ENCODE data around the gene MPEG1.

Gene MPEG1

GRCh38 chr11:59247531-59248227 lies 35.0 kb upstream of the MPEG1 start:
- Histone ChIP-seq H3K9me3 (ENCODE audit: insufficient read depth, low read depth, low read length) (no peaks in the 10 kb centered on the region), H3K27me3 (ENCODE audit: insufficient read depth, low read length, poor library complexity, severe bottlenecking) (no peaks in the 10 kb centered on the region), H3K36me3 (ENCODE audit: insufficient read depth, low read length) (no peaks in the 10 kb centered on the region), H3K9me2 (replicated peaks; ENCODE audit: low read depth, low read length) (no peaks in the 10 kb centered on the region), H3K79me2 (ENCODE audit: insufficient read depth, low read length) (no peaks in the 10 kb centered on the region), H3K9ac (ENCODE audit: low read depth, low read length, poor library complexity, severe bottlenecking) (no peak overlapping the region), H3K4me2 (ENCODE audit: low read depth, low read length, poor library complexity, severe bottlenecking) (no peak overlapping the region), H2AFZ (ENCODE audit: low read length) (no peak overlapping the region), H3K4me3 (ENCODE audit: low read length, poor library complexity, severe bottlenecking) (no peak overlapping the region), H3K4me1 (ENCODE audit: insufficient read depth, low read length, poor library complexity, severe bottlenecking) (no peaks in the 10 kb centered on the region), H3F3A (ENCODE audit: low read depth) (no peaks in the 10 kb centered on the region), H4K20me1 (ENCODE audit: insufficient read depth, low read length, poor library complexity, severe bottlenecking) (no peaks in the 10 kb centered on the region)
- TF ChIP-seq EZH2phosphoT487 (IDR thresholded peaks at IDR 0.05; ENCODE audit: borderline replicate concordance) (no peak), CTCF (conservative IDR thresholded peaks at IDR 0.05; ENCODE audit: low read length) (no peak)

DNA sequence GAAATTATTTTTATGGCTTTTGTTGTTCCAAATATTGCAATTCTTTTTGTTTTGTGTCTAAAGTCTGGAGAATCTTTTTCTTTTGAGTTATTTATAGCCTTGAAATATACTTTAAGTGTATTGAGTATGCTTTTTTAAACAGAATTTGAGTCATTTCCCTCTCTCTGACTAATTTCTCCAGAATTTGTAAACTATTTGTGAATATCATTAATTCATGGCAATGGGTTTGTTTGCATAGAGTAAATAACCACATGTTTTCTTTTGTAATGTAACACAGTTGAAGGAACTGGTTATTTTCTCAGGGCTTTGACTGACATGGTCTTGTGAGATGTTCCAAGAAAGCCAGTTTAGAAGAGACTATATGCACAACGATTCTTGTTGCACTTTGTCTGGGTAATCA lies 30.9 kb upstream of the MPEG1 start:
- no peak overlapping the region for H2AFZ ChIP-seq (ENCODE audit: low read length)
- H3K4me2 ChIP-seq (ENCODE audit: low read depth, low read length, poor library complexity, severe bottlenecking) = no peak overlapping the region

DNA sequence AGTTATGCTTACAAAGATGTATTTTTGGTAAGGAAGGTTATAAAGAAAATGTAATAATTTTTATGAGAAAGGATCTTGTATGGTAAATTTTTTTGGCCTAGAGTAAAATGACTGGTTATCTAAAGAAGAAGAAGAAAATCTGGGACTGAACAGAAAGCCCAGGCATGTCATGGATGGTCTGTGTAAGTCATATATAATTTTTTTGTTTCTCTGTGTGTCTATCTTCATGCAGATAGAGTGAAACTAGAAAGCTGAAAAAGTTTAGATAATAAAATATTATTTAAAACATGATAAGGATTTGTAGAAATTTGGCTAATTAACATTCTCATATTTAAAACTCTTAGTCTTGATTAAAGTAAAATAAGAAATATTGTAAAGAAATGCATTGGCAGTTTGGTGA lies 27.6 kb upstream of the MPEG1 start:
- H3K9me3 ChIP-seq (ENCODE audit: insufficient read depth, low read depth, low read length) = peaks cover 3% of the 10 kb centered on the region; the same call in 1 of the 2 replicates
- H3F3A ChIP-seq (ENCODE audit: low read depth) = no peaks in the 10 kb centered on the region
- no peak overlapping the region for H3K4me3 ChIP-seq (ENCODE audit: low read length, poor library complexity, severe bottlenecking)
- no peak overlapping the region for H3K9ac ChIP-seq (ENCODE audit: low read depth, low read length, poor library complexity, severe bottlenecking)
- no peaks in the 10 kb centered on the region for H3K79me2 ChIP-seq (ENCODE audit: insufficient read depth, low read length)
- no peaks in the 10 kb centered on the region for H3K9me2 ChIP-seq (replicated peaks; ENCODE audit: low read depth, low read length)
- no peaks in the 10 kb centered on the region for H3K36me3 ChIP-seq (ENCODE audit: insufficient read depth, low read length)
- no peak for TF ChIP-seq CTCF (conservative IDR thresholded peaks at IDR 0.05; ENCODE audit: low read length)
- no peak for TF ChIP-seq EZH2phosphoT487 (IDR thresholded peaks at IDR 0.05; ENCODE audit: borderline replicate concordance)
- H3K4me1 ChIP-seq (ENCODE audit: insufficient read depth, low read length, poor library complexity, severe bottlenecking) = no peaks in the 10 kb centered on the region
- no peak overlapping the region for H2AFZ ChIP-seq (ENCODE audit: low read length)
- H4K20me1 ChIP-seq (ENCODE audit: insufficient read depth, low read length, poor library complexity, severe bottlenecking) = no peaks in the 10 kb centered on the region
- H3K4me2 ChIP-seq (ENCODE audit: low read depth, low read length, poor library complexity, severe bottlenecking) = no peak overlapping the region
- H3K27me3 ChIP-seq (ENCODE audit: insufficient read depth, low read length, poor library complexity, severe bottlenecking) = no peaks in the 10 kb centered on the region

More for the DNA sequence above, 30.9 kb upstream of the MPEG1 start:
- H3K9ac ChIP-seq (ENCODE audit: low read depth, low read length, poor library complexity, severe bottlenecking) = no peak overlapping the region
- no peaks in the 10 kb centered on the region for H3K27me3 ChIP-seq (ENCODE audit: insufficient read depth, low read length, poor library complexity, severe bottlenecking)
- H3K4me1 ChIP-seq (ENCODE audit: insufficient read depth, low read length, poor library complexity, severe bottlenecking) = no peaks in the 10 kb centered on the region
- no peaks in the 10 kb centered on the region for H3F3A ChIP-seq (ENCODE audit: low read depth)
- no peaks in the 10 kb centered on the region for H4K20me1 ChIP-seq (ENCODE audit: insufficient read depth, low read length, poor library complexity, severe bottlenecking)
- no peak overlapping the region for H3K4me3 ChIP-seq (ENCODE audit: low read length, poor library complexity, severe bottlenecking)
- TF ChIP-seq CTCF (conservative IDR thresholded peaks at IDR 0.05; ENCODE audit: low read length) = no peak
- TF ChIP-seq EZH2phosphoT487 (IDR thresholded peaks at IDR 0.05; ENCODE audit: borderline replicate concordance) = no peak
- H3K36me3 ChIP-seq (ENCODE audit: insufficient read depth, low read length) = no peaks in the 10 kb centered on the region
- H3K79me2 ChIP-seq (ENCODE audit: insufficient read depth, low read length) = no peaks in the 10 kb centered on the region
- H3K9me2 ChIP-seq (replicated peaks; ENCODE audit: low read depth, low read length) = no peaks in the 10 kb centered on the region
- peaks cover 3% of the 10 kb centered on the region; the same call in 1 of the 2 replicates for H3K9me3 ChIP-seq (ENCODE audit: insufficient read depth, low read depth, low read length)
